Suprapubic skin (tissue), 3 donors: Measurements from ENCODE around the gene P2RY2.

ENCODE experiments used
- POLR2A ChIP-seq, 2 donors: fragments of 450-650 bp; IDR thresholded peaks; one replicate each; pipeline ENCODE4 v1.6.1; 2017; ENCODE audit warnings: antibody characterized with exemption in 2 of 2, mild to moderate bottlenecking in 2 of 2, moderate library complexity in 2 of 2
- TF ChIP-seq, protein P1 (sequence below), 2 donors: fragments of 200-600 bp in 1 of 2; fragments of 450-650 bp in 1 of 2; sonication (generic) in 1 of 2; IDR thresholded peaks; one replicate each; pipeline ENCODE4 v1.5.1; 2016 to 2019; ENCODE audit warnings: antibody characterized with exemption in 2 of 2, mild to moderate bottlenecking in 1 of 2, moderate library complexity in 1 of 2

DNA sequence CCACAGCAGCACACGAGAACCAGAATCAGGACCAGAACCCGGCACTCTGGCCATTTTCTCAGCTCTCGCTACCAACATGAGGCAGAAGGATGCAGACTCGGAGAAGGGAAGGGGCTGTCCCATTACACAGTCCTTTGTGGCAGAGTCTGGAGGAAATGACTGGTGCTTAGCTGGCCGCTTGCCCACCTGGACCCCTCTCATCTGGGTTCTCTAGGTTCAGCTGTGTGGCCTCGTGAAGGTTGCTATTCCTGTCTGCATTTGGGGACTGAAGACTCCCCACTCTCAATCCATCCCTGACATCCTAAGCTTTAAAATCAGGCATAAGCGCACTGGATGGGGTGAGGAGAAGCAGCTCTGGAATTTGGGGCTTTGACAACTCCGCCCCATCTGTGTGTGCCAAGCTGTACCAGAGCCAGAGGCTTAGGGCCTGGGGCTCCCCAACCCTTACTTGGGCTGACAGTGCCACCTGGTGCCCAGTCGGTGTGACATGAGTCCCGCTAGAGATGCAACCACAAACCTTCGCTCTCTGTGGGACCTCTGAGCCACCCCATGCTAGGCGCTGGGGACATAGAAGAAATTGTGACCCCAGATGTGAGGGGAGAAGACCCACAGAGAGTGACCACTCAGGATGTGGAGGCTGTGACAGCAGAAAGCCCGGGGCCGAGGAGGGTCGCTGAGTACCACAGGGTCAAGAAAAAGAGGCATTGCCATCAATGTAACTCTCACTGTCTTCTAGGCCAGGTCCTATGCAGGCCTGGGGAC lies 40.1 kb upstream of the P2RY2 start:
- TF ChIP-seq, protein P1, sequence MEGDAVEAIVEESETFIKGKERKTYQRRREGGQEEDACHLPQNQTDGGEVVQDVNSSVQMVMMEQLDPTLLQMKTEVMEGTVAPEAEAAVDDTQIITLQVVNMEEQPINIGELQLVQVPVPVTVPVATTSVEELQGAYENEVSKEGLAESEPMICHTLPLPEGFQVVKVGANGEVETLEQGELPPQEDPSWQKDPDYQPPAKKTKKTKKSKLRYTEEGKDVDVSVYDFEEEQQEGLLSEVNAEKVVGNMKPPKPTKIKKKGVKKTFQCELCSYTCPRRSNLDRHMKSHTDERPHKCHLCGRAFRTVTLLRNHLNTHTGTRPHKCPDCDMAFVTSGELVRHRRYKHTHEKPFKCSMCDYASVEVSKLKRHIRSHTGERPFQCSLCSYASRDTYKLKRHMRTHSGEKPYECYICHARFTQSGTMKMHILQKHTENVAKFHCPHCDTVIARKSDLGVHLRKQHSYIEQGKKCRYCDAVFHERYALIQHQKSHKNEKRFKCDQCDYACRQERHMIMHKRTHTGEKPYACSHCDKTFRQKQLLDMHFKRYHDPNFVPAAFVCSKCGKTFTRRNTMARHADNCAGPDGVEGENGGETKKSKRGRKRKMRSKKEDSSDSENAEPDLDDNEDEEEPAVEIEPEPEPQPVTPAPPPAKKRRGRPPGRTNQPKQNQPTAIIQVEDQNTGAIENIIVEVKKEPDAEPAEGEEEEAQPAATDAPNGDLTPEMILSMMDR (IDR thresholded peaks at IDR 0.05) = peak; percentile 71 to 72
- TF ChIP-seq POLR2A (IDR thresholded peaks at IDR 0.05) = no peak
